Measurements from ENCODE around the gene EPX. TPM values are rescaled to one million over a fixed set of nuclear protein-coding genes. Genes with fewer than 3 reads are reported as not detected.
"Not testable (repeated sequence)": the region's sequence is repeated elsewhere in the genome, so short reads cannot be mapped to it uniquely, and the experiment has no call there.

Gene EPX, protein sequence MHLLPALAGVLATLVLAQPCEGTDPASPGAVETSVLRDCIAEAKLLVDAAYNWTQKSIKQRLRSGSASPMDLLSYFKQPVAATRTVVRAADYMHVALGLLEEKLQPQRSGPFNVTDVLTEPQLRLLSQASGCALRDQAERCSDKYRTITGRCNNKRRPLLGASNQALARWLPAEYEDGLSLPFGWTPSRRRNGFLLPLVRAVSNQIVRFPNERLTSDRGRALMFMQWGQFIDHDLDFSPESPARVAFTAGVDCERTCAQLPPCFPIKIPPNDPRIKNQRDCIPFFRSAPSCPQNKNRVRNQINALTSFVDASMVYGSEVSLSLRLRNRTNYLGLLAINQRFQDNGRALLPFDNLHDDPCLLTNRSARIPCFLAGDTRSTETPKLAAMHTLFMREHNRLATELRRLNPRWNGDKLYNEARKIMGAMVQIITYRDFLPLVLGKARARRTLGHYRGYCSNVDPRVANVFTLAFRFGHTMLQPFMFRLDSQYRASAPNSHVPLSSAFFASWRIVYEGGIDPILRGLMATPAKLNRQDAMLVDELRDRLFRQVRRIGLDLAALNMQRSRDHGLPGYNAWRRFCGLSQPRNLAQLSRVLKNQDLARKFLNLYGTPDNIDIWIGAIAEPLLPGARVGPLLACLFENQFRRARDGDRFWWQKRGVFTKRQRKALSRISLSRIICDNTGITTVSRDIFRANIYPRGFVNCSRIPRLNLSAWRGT
- total RNA-seq (2021; ENCODE audit: unreplicated experiment) (not detected), Bru-seq, nascent RNA (percentile 6 among the genes with signal in this experiment), BruChase-seq, experiment 1, labeled RNA remaining after a 6-hour chase (percentile 7 among the genes with signal in this experiment), BruChase-seq, experiment 2, labeled RNA remaining after a 2-hour chase (not detected)
- 0.14 and 0.20 TPM in 2 replicates for polyA plus RNA-seq (2012)
- long read RNA-seq, partial matches to known transcripts = 0 of 3 reads
- long read RNA-seq, other reads (novel, unspliced or antisense) = 3 of 3 reads

DNA sequence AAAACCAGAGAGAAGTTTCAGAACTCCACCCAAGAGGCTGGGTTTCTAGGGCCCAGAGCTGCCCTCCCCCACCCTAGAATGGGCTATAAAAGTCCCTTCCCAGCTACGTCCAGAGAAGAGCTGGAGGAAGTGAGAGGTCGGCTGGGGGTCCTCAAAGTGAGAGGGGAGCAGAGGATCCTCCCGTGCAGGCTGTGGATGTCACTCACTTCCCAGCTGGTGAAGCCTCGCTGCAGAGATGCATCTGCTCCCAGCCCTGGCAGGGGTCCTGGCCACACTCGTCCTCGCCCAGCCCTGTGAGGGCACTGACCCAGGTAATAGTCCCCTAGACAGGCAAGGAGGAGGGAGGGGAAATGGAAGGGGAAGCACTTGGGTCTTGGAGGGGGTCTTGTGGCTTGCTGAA, at the start of gene EPX:
Gene EPX, plus strand, starts transcription at position 115 of the 400 bp plus-strand sequence. Its CDS starts 121 bp downstream, at position 236.
- Histone ChIP-seq H3K4me3 (replicated peaks in 1 of 2; ENCODE audit: low read depth in 1 of 2, low read length in 2 of 2) (no peak within 1 kb of the TSS), H3K27me3 (ENCODE audit: insufficient read depth, low read length) (no peaks in the 10 kb centered on the region), H3K4me1 (ENCODE audit: control insufficient read depth in 1 of 2, insufficient read depth in 2 of 2, low read length in 2 of 2) (peaks cover 8 to 18% of the 10 kb centered on the region in 2 experiments), H4K20me1 (ENCODE audit: insufficient read depth) (no peaks in the 10 kb centered on the region), H3K79me2 (ENCODE audit: insufficient read depth, low read length) (no peaks in the 10 kb centered on the region), H3K9me3 (ENCODE audit: control insufficient read depth in 1 of 2, insufficient read depth in 1 of 2, low read depth in 1 of 2, low read length in 2 of 2) (no peaks in the 10 kb centered on the region), H3K9me2 (ENCODE audit: insufficient read depth) (no peaks in the 10 kb centered on the region), H3K36me3 (ENCODE audit: control insufficient read depth in 1 of 2, insufficient read depth in 2 of 2, low read length in 2 of 2) (no peaks in the 10 kb centered on the region), H3K9ac (ENCODE audit: low read length) (no peak within 1 kb of the TSS), H2AFZ (ENCODE audit: low read depth, low read length, poor library complexity, severe bottlenecking) (no peak within 1 kb of the TSS), H3K4me2 (ENCODE audit: low read length) (no peak within 1 kb of the TSS), H3K27ac (ENCODE audit: low read depth, low read length) (no peak within 1 kb of the TSS)
- ChIA-PET CTCF (no interaction called here), RAD21 (ENCODE audit: low non-redundant PET in 1 of 2, low total read pairs in 2 of 2, uncharacterized antibody in 2 of 2, unreplicated experiment in 2 of 2) (no interaction called here), POLR2A (no interaction called here)
- ATAC-seq = no peak
- intact Hi-C loops (cut with micrococcal nuclease) = no loop called here
- no TSS peak for BruUV-seq (replicated peaks)
- no peak for DNase-seq (ENCODE audit: low read depth, low spot score)
- TF ChIP-seq, protein P1, sequence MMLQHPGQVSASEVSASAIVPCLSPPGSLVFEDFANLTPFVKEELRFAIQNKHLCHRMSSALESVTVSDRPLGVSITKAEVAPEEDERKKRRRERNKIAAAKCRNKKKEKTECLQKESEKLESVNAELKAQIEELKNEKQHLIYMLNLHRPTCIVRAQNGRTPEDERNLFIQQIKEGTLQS (IDR thresholded peaks at IDR 0.05) = no peak
- TF ChIP-seq TCF7L2 (IDR thresholded peaks at IDR 0.05; ENCODE audit: borderline replicate concordance, extremely low read depth, insufficient read depth, insufficient read length) = no peak
- TF ChIP-seq SP1 (IDR thresholded peaks at IDR 0.05; ENCODE audit: low read depth) = no peak
- TF ChIP-seq YY1 (IDR thresholded peaks at IDR 0.05; ENCODE audit: extremely low read depth, insufficient replicate concordance, low read depth, low read length) = no peak
- TF ChIP-seq, protein P2, sequence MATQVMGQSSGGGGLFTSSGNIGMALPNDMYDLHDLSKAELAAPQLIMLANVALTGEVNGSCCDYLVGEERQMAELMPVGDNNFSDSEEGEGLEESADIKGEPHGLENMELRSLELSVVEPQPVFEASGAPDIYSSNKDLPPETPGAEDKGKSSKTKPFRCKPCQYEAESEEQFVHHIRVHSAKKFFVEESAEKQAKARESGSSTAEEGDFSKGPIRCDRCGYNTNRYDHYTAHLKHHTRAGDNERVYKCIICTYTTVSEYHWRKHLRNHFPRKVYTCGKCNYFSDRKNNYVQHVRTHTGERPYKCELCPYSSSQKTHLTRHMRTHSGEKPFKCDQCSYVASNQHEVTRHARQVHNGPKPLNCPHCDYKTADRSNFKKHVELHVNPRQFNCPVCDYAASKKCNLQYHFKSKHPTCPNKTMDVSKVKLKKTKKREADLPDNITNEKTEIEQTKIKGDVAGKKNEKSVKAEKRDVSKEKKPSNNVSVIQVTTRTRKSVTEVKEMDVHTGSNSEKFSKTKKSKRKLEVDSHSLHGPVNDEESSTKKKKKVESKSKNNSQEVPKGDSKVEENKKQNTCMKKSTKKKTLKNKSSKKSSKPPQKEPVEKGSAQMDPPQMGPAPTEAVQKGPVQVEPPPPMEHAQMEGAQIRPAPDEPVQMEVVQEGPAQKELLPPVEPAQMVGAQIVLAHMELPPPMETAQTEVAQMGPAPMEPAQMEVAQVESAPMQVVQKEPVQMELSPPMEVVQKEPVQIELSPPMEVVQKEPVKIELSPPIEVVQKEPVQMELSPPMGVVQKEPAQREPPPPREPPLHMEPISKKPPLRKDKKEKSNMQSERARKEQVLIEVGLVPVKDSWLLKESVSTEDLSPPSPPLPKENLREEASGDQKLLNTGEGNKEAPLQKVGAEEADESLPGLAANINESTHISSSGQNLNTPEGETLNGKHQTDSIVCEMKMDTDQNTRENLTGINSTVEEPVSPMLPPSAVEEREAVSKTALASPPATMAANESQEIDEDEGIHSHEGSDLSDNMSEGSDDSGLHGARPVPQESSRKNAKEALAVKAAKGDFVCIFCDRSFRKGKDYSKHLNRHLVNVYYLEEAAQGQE (IDR thresholded peaks at IDR 0.05; ENCODE audit: low read depth) = no peak
- TF ChIP-seq EGR1 (IDR thresholded peaks at IDR 0.05; ENCODE audit: low read depth) = no peak
- no peak for TF ChIP-seq CEBPB (IDR thresholded peaks at IDR 0.05; ENCODE audit: low read depth)
- TF ChIP-seq FOSL1 (IDR thresholded peaks at IDR 0.05; ENCODE audit: low read depth) = no peak
- no peak for TF ChIP-seq ZNF274 (IDR thresholded peaks at IDR 0.05; ENCODE audit: low read depth, low read length)
- TF ChIP-seq SRF (IDR thresholded peaks at IDR 0.05; ENCODE audit: low read depth) = no peak
- TF ChIP-seq POLR2A (IDR thresholded peaks at IDR 0.05; ENCODE audit: borderline replicate concordance, extremely low read depth, insufficient read depth, insufficient read length) = no peak
- no peak for TF ChIP-seq JUND (IDR thresholded peaks at IDR 0.05)
- TF ChIP-seq ZFX (IDR thresholded peaks at IDR 0.05) = no peak

DNA sequence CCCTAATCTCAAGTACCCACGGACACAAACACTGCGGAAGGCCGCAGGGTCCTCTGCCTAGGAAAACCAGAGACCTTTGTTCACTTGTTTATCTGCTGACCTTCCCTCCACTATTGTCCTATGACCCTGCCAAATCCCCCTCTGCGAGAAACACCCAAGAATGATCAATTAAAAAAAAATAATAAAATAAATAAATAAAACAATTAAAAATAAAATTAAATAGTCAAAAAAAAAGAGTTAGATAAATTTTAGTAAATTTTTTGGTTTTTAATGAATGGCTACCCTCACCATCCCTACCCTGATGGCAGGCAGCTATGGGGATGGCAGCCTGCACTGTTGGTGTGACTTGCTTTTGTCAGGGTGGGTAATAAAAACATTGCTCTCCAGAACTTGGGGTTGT, 49.2 kb upstream of the EPX start:
- H3K27ac ChIP-seq (ENCODE audit: low read depth, low read length); H3K4me3 ChIP-seq (replicated peaks in 1 of 2; ENCODE audit: low read depth in 1 of 2, low read length in 2 of 2); ATAC-seq; H3K4me2 ChIP-seq (ENCODE audit: low read length); H3K36me3 ChIP-seq (ENCODE audit: control insufficient read depth in 1 of 2, insufficient read depth in 2 of 2, low read length in 2 of 2); H3K79me2 ChIP-seq (ENCODE audit: insufficient read depth, low read length); H3K9ac ChIP-seq (ENCODE audit: low read length); H3K4me1 ChIP-seq (ENCODE audit: control insufficient read depth in 1 of 2, insufficient read depth in 2 of 2, low read length in 2 of 2); POLR2A ChIA-PET; RAD21 ChIA-PET (ENCODE audit: low non-redundant PET in 1 of 2, low total read pairs in 2 of 2, uncharacterized antibody in 2 of 2, unreplicated experiment in 2 of 2); BruUV-seq (replicated peaks); H4K20me1 ChIP-seq (ENCODE audit: insufficient read depth); CTCF ChIA-PET; DNase-seq (ENCODE audit: low read depth, low spot score); H2AFZ ChIP-seq (ENCODE audit: low read depth, low read length, poor library complexity, severe bottlenecking); intact Hi-C loops (cut with micrococcal nuclease); H3K9me2 ChIP-seq (ENCODE audit: insufficient read depth): not testable (repeated sequence)
- H3K27me3 ChIP-seq (ENCODE audit: insufficient read depth, low read length) = peaks cover 37% of the 10 kb centered on the region
- H3K9me3 ChIP-seq (ENCODE audit: control insufficient read depth in 1 of 2, insufficient read depth in 1 of 2, low read depth in 1 of 2, low read length in 2 of 2) = peaks cover 22 to 25% of the 10 kb centered on the region in 2 experiments; a peak in 3 of 4 replicates
